Endothelial cell of umbilical vein (primary cell): ENCODE results near the gene PAX5. TPM values are rescaled to one million over a fixed set of nuclear protein-coding genes. Genes with fewer than 3 reads are reported as not detected.

Experiments
- BruUV-seq: library from RNA; stranded (reverse); fragments of 400-500 nt; replicated peaks from 2 replicates; lab custom pipeline; 2021; lab: Mats Ljungman, UMichigan
- CTCF ChIA-PET: fragments of 300-600, 350-600 bp; sonication (Branson Sonifier 250); formaldehyde crosslinking; loops from one replicate; lab custom pipeline; 2021; ENCODE audit warnings: antibody characterized with exemption, inconsistent platforms; lab: Charles Lee
- POLR2A ChIA-PET: fragments of 300-600, 350-600 bp; sonication (Branson Sonifier 250); formaldehyde crosslinking; loops from one replicate; lab custom pipeline; 2021; ENCODE audit warnings: antibody characterized with exemption, inconsistent platforms; lab: Charles Lee
- DNase-seq: peaks from one replicate; pipeline ENCODE4 v3.0.0-alpha.2; 2011; ENCODE audit warnings: low read depth, low spot score
- FAIRE-seq: peaks from 2 replicates; lab custom pipeline; 2011; peaks lifted over from hg19 to GRCh38; lab: Jason Lieb, UNC
- H2AFZ ChIP-seq: 2 replicates; pipeline ENCODE4 v1.6.0; 2012; ENCODE audit warnings: low read depth, low read length, control low read depth, inconsistent platforms
- H3K27ac ChIP-seq: 2 replicates; pipeline ENCODE4 v1.5.1; 2011; ENCODE audit warnings: low read depth, mild to moderate bottlenecking, control low read depth, low read length, moderate library complexity; ENCODE audit not compliant: insufficient read depth
- H3K27me3 ChIP-seq, 2 experiments: 2 replicates each; pipeline versions ENCODE4 v1.6.0 to v1.6.1; 2011; ENCODE audit warnings: low read length in 2 of 2, mixed read lengths in 1 of 2; ENCODE audit not compliant: control insufficient read depth in 2 of 2, insufficient read depth in 2 of 2
- H3K36me3 ChIP-seq, 2 experiments: 2 replicates in 1 of 2; 3 replicates in 1 of 2; pipeline ENCODE4 v1.5.1; 2011; ENCODE audit warnings: low read length in 2 of 2, mild to moderate bottlenecking in 1 of 2, moderate library complexity in 1 of 2; ENCODE audit not compliant: control insufficient read depth in 2 of 2, insufficient read depth in 2 of 2; ENCODE audit errors: extremely low read depth in 1 of 2
- H3K4me1 ChIP-seq: 3 replicates; pipeline ENCODE4 v1.5.1; 2011; ENCODE audit warnings: mild to moderate bottlenecking, low read length; ENCODE audit not compliant: control insufficient read depth, insufficient read depth; ENCODE audit errors: extremely low read depth
- H3K4me2 ChIP-seq: 2 replicates; pipeline ENCODE4 v1.6.1; 2011; ENCODE audit warnings: low read length, control low read depth, mixed read lengths; ENCODE audit not compliant: insufficient read depth
- H3K4me3 ChIP-seq, 3 experiments: fragments of 200-600 bp in 1 of 3; sonication (generic), shearing (Covaris generic) in 1 of 3; replicated peaks in 1 of 3; 2 replicates each; pipeline ENCODE4 v1.5.1; 2011 to 2016; ENCODE audit warnings: control low read depth in 3 of 3, low read length in 3 of 3, mild to moderate bottlenecking in 2 of 3, inconsistent platforms in 1 of 3, low read depth in 1 of 3, moderate library complexity in 1 of 3; ENCODE audit not compliant: insufficient read depth in 1 of 3
- H3K79me2 ChIP-seq: 2 replicates; pipeline ENCODE4 v1.6.0; 2012; ENCODE audit warnings: low read length, inconsistent platforms; ENCODE audit not compliant: control insufficient read depth, insufficient read depth
- H3K9ac ChIP-seq: replicated peaks from 2 replicates; pipeline ENCODE3; 2011; ENCODE audit warnings: low read length, control low read depth; ENCODE audit not compliant: insufficient read depth; ENCODE audit errors: extremely low read depth
- H3K9me1 ChIP-seq: replicated peaks from 3 replicates; pipeline ENCODE4 v1.6.0; 2011; ENCODE audit warnings: mild to moderate bottlenecking, low read length; ENCODE audit not compliant: control insufficient read depth, insufficient read depth; ENCODE audit errors: extremely low read depth
- H3K9me3 ChIP-seq: replicated peaks from 2 replicates; pipeline ENCODE4 v1.5.1; 2012; ENCODE audit warnings: low read length, inconsistent platforms; ENCODE audit not compliant: control insufficient read depth, insufficient read depth
- H4K20me1 ChIP-seq: replicated peaks from 2 replicates; pipeline ENCODE3; 2011; ENCODE audit warnings: mild to moderate bottlenecking, low read length; ENCODE audit not compliant: control insufficient read depth, insufficient read depth; ENCODE audit errors: extremely low read depth
- EZH2 ChIP-seq: IDR thresholded peaks from 2 replicates; pipeline ENCODE4 v1.6.1; 2012; ENCODE audit warnings: borderline replicate concordance, low read depth, mild to moderate bottlenecking, moderate library complexity, low read length, inconsistent platforms; ENCODE audit not compliant: severe bottlenecking
- FOS ChIP-seq: IDR thresholded peaks from 2 replicates; pipeline ENCODE4 v1.6.1; 2011; ENCODE audit warnings: mild to moderate bottlenecking, low read length, moderate library complexity, borderline replicate concordance; ENCODE audit not compliant: insufficient read depth
- GATA2 ChIP-seq: IDR thresholded peaks from 2 replicates; pipeline ENCODE4 v1.7.0; 2011; ENCODE audit warnings: low read depth, mild to moderate bottlenecking, moderate library complexity, mixed read lengths, low read length; ENCODE audit not compliant: insufficient read length, insufficient read depth
- JUN ChIP-seq: IDR thresholded peaks from 2 replicates; pipeline ENCODE4 v1.6.1; 2011; ENCODE audit warnings: borderline replicate concordance, low read depth; ENCODE audit not compliant: insufficient read length, insufficient read depth
- MYC ChIP-seq: IDR thresholded peaks from one replicate; pipeline ENCODE4 v1.6.1; 2011; ENCODE audit warnings: mild to moderate bottlenecking, low read depth, low read length
- POLR2A ChIP-seq: IDR thresholded peaks from 2 replicates; pipeline ENCODE4 v1.6.1; 2012; ENCODE audit warnings: low read depth, mild to moderate bottlenecking, control low read depth, low read length
- POLR2AphosphoS5 ChIP-seq: IDR thresholded peaks from 2 replicates; pipeline ENCODE4 v1.6.1; 2012; ENCODE audit warnings: low read depth, mild to moderate bottlenecking, control low read depth, low read length, moderate library complexity; ENCODE audit not compliant: insufficient read depth
- dilution Hi-C: fragments of 300-500 bp; cut with MboI; formaldehyde crosslinking; loops from one replicate; pipeline ENCODE4 v1.15.0; 2019; ENCODE audit warnings: low sequenced_read_pairs; ENCODE audit not compliant: extremely low pct_ligation_motif_present
- intact Hi-C: fragments of 100-400 bp; cut with micrococcal nuclease; formaldehyde crosslinking; loops from one replicate; pipeline ENCODE4 v1.10.0; 2022
- polyA plus RNA-seq, 4 experiments: library from polyadenylated mRNA; depleted of rRNA in 3 of 4; stranded (reverse) in 3 of 4; unstranded in 1 of 4; fragments of >200 nt; gene quantifications; 2 replicates each; pipeline versions ENCODE4 v1.2.1 to v1.2.3, GENCODE V29; 2011 to 2012; ENCODE audit warnings: missing spikeins in 1 of 4
- total RNA-seq: library from RNA; stranded (reverse); gene quantifications from 2 replicates; pipeline ENCODE4 v1.2.3, GENCODE V29; 2021
- TF ChIP-seq, protein P1 (sequence below): IDR thresholded peaks from 2 replicates; pipeline ENCODE4 v1.6.1; 2011; ENCODE audit not compliant: insufficient read depth, insufficient read length
- TF ChIP-seq, protein P2 (sequence below), 2 donors: IDR thresholded peaks; 1 replicate in 1 of 2; 2 replicates in 1 of 2; pipeline ENCODE4 v1.5.1; 2011; ENCODE audit warnings: low read length in 2 of 2, mild to moderate bottlenecking in 2 of 2, moderate library complexity in 2 of 2, control low read depth in 1 of 2, inconsistent platforms in 1 of 2, low read depth in 1 of 2; ENCODE audit not compliant: insufficient read depth in 1 of 2; ENCODE audit errors: extremely low read depth in 1 of 2

The PAX5 gene
- total and polyA plus RNA-seq, 2 donors (not counting 3 experiments of a cell fraction or from before 2014, with no cell fraction given): not detected

DNA sequence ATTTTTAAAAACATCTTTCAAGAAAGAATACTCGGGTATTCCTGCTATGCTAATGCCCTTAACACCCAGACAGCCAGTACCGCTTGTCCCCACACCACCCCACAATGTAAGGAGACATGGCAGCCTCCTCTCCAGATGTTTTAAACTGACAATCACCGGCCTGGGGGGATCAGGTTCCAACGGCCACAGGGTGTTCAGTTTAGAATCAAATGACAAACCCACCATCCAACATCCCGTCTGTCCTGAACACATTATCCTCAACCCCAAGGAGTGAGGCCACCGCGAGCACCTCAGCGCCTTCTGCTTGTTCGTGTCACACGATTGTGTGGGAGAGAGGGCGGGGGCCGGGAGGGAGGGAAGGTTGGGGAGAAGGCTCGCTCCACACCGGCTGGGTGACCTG, 152.8 kb downstream of the PAX5 start:
- no peak overlapping the region for H2AFZ ChIP-seq
- ChIA-PET CTCF (no interaction called here), POLR2A (no interaction called here)
- intact Hi-C loops: no loop called here
- H3K9me3 ChIP-seq: no peaks in the 10 kb centered on the region
- no TSS peak for BruUV-seq
- no peak for TF ChIP-seq MYC
- TF ChIP-seq POLR2AphosphoS5: no peak
- no peak overlapping the region for H3K27ac ChIP-seq
- H3K36me3 ChIP-seq: no peaks in the 10 kb centered on the region
- DNase-seq: no peak
- no peak overlapping the region for H3K4me3 ChIP-seq
- no peaks in the 10 kb centered on the region for H3K9me1 ChIP-seq
- dilution Hi-C loops: no loop called here
- H3K4me1 ChIP-seq: no peaks in the 10 kb centered on the region
- H3K79me2 ChIP-seq: no peaks in the 10 kb centered on the region
- H4K20me1 ChIP-seq: no peaks in the 10 kb centered on the region
- peaks cover 0 to 10% of the 10 kb centered on the region in 2 experiments for H3K27me3 ChIP-seq
- FAIRE-seq: no peak
- H3K4me2 ChIP-seq: no peak overlapping the region
- no peak overlapping the region for H3K9ac ChIP-seq

DNA sequence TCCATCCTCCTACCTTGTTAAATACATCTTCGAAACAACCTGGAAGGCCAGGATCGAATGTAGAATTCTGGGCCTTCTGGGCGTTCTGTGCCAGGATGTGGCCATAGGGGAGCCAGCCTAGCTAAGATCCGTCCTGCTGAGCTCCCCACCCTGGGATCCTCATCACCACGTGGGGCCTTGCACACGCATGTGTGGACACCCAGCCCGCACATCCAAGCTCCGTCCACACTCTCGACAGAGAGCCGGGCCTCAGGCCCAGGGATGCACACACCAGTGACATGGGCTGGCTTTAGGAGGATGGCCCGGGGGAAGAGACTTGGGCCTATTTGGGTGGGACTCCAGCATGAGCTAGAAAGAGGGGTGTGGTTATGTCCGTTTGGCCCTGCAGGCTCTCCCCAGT, 154.0 kb downstream of the PAX5 start:
- Histone ChIP-seq H4K20me1 (no peaks in the 10 kb centered on the region), H3K36me3 (no peaks in the 10 kb centered on the region), H3K27ac (no peak overlapping the region), H3K9me1 (no peaks in the 10 kb centered on the region), H3K9ac (no peak overlapping the region), H3K27me3 (peaks cover 0 to 6% of the 10 kb centered on the region in 2 experiments), H3K4me1 (no peaks in the 10 kb centered on the region), H3K9me3 (no peaks in the 10 kb centered on the region), H3K4me3 (no peak overlapping the region), H2AFZ (no peak overlapping the region), H3K4me2 (no peak overlapping the region), H3K79me2 (no peaks in the 10 kb centered on the region)
- DNase-seq: no peak
- CTCF ChIA-PET: no interaction called here
- dilution Hi-C loops (no loop called here), intact Hi-C loops (no loop called here)
- BruUV-seq: no TSS peak
- TF ChIP-seq POLR2AphosphoS5 (no peak), EZH2 (no peak), JUN (no peak), MYC (no peak), POLR2A (no peak), GATA2 (no peak), FOS (no peak)
- TF ChIP-seq, protein P1, sequence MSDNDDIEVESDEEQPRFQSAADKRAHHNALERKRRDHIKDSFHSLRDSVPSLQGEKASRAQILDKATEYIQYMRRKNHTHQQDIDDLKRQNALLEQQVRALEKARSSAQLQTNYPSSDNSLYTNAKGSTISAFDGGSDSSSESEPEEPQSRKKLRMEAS: no peak
- TF ChIP-seq, protein P2, sequence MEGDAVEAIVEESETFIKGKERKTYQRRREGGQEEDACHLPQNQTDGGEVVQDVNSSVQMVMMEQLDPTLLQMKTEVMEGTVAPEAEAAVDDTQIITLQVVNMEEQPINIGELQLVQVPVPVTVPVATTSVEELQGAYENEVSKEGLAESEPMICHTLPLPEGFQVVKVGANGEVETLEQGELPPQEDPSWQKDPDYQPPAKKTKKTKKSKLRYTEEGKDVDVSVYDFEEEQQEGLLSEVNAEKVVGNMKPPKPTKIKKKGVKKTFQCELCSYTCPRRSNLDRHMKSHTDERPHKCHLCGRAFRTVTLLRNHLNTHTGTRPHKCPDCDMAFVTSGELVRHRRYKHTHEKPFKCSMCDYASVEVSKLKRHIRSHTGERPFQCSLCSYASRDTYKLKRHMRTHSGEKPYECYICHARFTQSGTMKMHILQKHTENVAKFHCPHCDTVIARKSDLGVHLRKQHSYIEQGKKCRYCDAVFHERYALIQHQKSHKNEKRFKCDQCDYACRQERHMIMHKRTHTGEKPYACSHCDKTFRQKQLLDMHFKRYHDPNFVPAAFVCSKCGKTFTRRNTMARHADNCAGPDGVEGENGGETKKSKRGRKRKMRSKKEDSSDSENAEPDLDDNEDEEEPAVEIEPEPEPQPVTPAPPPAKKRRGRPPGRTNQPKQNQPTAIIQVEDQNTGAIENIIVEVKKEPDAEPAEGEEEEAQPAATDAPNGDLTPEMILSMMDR (IDR thresholded peaks at IDR 0.05; ENCODE audit: extremely low read depth in 1 of 2, insufficient read depth in 1 of 2, low read depth in 1 of 2, low read length in 2 of 2): no peak
- POLR2A ChIA-PET: no interaction called here
- no peak for FAIRE-seq
